ENCODE data around the gene C1D. TPM values are rescaled to one million over a fixed set of nuclear protein-coding genes. Genes with fewer than 3 reads are reported as not detected.

The C1D gene
- total RNA-seq, 2 experiments from 2014 or later, result 19.1 to 36.3 TPM

GRCh38 chr2:68031542-68032160 lies 31.2 kb downstream of the C1D start:
- intact Hi-C loops (cut with micrococcal nuclease; ENCODE audit: unreplicated experiment), result loop anchor here (2.0 to 10.0 kb wide), 4 partner anchors 185 to 1597 kb away; partner anchors contain the start of gene MEIS1
- H3K27ac ChIP-seq (ENCODE audit: low read depth, low read length, poor library complexity, severe bottlenecking), result no peak overlapping the region
- peak; percentile 70 for DNase-seq (ENCODE audit: low spot score)
- H3K4me1 ChIP-seq (ENCODE audit: insufficient read depth, low read length, poor library complexity, severe bottlenecking), result no peaks in the 10 kb centered on the region
- H3K36me3 ChIP-seq (ENCODE audit: insufficient read depth, low read length), result no peaks in the 10 kb centered on the region
- no TSS peak for BruUV-seq (replicated peaks)
- no peaks in the 10 kb centered on the region for H3K79me2 ChIP-seq (ENCODE audit: insufficient read depth, low read depth, low read length)
- H2AFZ ChIP-seq (ENCODE audit: low read length), result 0 out of 2 replicates have a peak overlapping the region, but pooled peaks have one; percentile 10
- no peaks in the 10 kb centered on the region for H4K20me1 ChIP-seq (ENCODE audit: insufficient read depth, low read length)
- H3K9me3 ChIP-seq (ENCODE audit: low read length), result no peaks in the 10 kb centered on the region
- no peak overlapping the region for H3K4me3 ChIP-seq (ENCODE audit: low read depth, low read length, poor library complexity, severe bottlenecking)
- ChIA-PET POLR2A (interaction anchor here (1.2 to 2.3 kb wide), 3 partner anchors 9 to 65 kb away, joined by 3 to 6 read pairs (median 4); no protein-coding TSS in a partner anchor), CTCF (ENCODE audit: unreplicated experiment) (interaction anchor here (1.0 kb wide), 1 partner anchor 9 kb away, joined by 3 read pairs; no protein-coding TSS in a partner anchor)
- H3K4me2 ChIP-seq (ENCODE audit: low read length), result peak overlapping the region; percentile 9; the same call in 1 of the 2 replicates
- no peaks in the 10 kb centered on the region for H3K9me2 ChIP-seq (ENCODE audit: insufficient read depth, low read length)
- peak; percentile 93 for TF ChIP-seq CTCF (conservative IDR thresholded peaks at IDR 0.05; ENCODE audit: low read length)
- TF ChIP-seq EZH2phosphoT487 (IDR thresholded peaks at IDR 0.05; ENCODE audit: borderline replicate concordance, low read depth, low read length), result no peak

DNA sequence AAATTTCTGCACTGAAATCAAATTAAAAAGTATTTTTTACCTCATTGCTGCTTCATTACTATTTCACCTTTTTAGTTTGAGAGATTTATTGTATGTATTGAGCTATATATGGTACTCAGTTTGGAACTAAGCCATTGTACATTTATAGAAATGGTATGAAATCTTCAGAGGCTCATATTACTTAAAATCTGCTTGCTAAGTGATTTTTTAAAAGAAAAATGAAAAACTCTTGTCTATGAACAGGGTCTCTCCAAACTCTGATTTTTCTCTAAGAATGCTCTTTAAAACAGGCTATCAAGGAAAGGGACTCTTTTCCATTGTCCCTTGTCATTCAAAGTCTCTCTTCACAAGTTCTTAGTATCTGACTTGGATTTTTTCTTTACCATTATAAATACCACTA lies 31.8 kb downstream of the C1D start:
- POLR2A ChIA-PET, result interaction anchor here (0.6 to 2.3 kb wide), 4 partner anchors 10 to 1475 kb away, joined by 3 to 6 read pairs (median 4); no protein-coding TSS in a partner anchor
- intact Hi-C loops (cut with micrococcal nuclease; ENCODE audit: unreplicated experiment), result loop anchor here (2.0 to 10.0 kb wide), 4 partner anchors 184 to 1596 kb away; partner anchors contain the start of gene MEIS1
- no peak for DNase-seq (ENCODE audit: low spot score)

More for the DNA sequence above, 31.8 kb downstream of the C1D start:
- Histone ChIP-seq H3K9me2 (ENCODE audit: insufficient read depth, low read length) (no peaks in the 10 kb centered on the region), H4K20me1 (ENCODE audit: insufficient read depth, low read length) (no peaks in the 10 kb centered on the region), H3K4me2 (ENCODE audit: low read length) (peak overlapping the region; percentile 9; the same call in 1 of the 2 replicates), H3K4me3 (ENCODE audit: low read depth, low read length, poor library complexity, severe bottlenecking) (no peak overlapping the region), H3K36me3 (ENCODE audit: insufficient read depth, low read length) (no peaks in the 10 kb centered on the region), H3K27ac (ENCODE audit: low read depth, low read length, poor library complexity, severe bottlenecking) (no peak overlapping the region), H3K4me1 (ENCODE audit: insufficient read depth, low read length, poor library complexity, severe bottlenecking) (no peaks in the 10 kb centered on the region), H3K9me3 (ENCODE audit: low read length) (no peaks in the 10 kb centered on the region), H3K79me2 (ENCODE audit: insufficient read depth, low read depth, low read length) (no peaks in the 10 kb centered on the region), H2AFZ (ENCODE audit: low read length) (0 out of 2 replicates have a peak overlapping the region, but pooled peaks have one; percentile 10)
- BruUV-seq (replicated peaks), result no TSS peak
- CTCF ChIA-PET (ENCODE audit: unreplicated experiment), result interaction anchor here (1.0 kb wide), 1 partner anchor 8 kb away, joined by 3 read pairs; no protein-coding TSS in a partner anchor
- TF ChIP-seq CTCF (conservative IDR thresholded peaks at IDR 0.05; ENCODE audit: low read length) (no peak), EZH2phosphoT487 (IDR thresholded peaks at IDR 0.05; ENCODE audit: borderline replicate concordance, low read depth, low read length) (no peak)

Data from OCI-LY7 (cell line).